ENCODE data around the gene DOC2B.

DNA sequence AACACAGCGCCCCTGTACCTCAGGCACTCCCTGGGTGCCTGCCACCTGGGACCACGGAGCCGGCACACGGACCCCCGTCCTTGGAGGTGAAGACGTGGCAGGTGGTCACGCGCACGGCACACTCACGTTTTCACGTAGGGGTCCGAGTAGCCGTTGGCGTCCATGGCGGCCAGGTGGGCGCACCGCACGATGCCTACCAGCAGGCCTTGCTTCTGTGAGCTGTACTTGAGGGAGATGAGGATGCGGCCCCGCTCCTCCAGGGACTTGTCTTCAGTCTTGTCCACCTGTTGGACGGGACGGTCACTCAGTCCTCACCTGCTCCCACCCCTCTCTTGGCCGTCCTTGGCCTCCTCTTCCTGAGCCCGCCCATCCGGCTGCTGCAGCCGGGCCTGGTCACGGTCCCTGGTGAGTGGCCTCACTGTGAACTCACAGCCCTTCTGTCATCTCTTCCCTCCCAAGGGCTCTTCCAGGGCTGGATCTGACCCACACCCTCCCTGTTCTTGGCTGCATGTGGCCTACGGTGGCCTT lies 25.3 kb downstream of the DOC2B start:
- TF ChIP-seq, protein P1, sequence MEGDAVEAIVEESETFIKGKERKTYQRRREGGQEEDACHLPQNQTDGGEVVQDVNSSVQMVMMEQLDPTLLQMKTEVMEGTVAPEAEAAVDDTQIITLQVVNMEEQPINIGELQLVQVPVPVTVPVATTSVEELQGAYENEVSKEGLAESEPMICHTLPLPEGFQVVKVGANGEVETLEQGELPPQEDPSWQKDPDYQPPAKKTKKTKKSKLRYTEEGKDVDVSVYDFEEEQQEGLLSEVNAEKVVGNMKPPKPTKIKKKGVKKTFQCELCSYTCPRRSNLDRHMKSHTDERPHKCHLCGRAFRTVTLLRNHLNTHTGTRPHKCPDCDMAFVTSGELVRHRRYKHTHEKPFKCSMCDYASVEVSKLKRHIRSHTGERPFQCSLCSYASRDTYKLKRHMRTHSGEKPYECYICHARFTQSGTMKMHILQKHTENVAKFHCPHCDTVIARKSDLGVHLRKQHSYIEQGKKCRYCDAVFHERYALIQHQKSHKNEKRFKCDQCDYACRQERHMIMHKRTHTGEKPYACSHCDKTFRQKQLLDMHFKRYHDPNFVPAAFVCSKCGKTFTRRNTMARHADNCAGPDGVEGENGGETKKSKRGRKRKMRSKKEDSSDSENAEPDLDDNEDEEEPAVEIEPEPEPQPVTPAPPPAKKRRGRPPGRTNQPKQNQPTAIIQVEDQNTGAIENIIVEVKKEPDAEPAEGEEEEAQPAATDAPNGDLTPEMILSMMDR (IDR thresholded peaks at IDR 0.05) = no peak
- TF ChIP-seq POLR2A (IDR thresholded peaks at IDR 0.05) = no peak

Measured in lower leg skin (tissue), 3 donors.